Glutamatergic neuron (in vitro differentiated cells): ENCODE data around the gene BTG2. TPM values are rescaled to one million over a fixed set of nuclear protein-coding genes. Genes with fewer than 3 reads are reported as not detected.
A peak's percentile ranks its signal among the peaks of the same experiment; 100 is the strongest.

Experiments
- DNase-seq: peaks from one replicate; pipeline ENCODE4 v3.0.0; 2022
- H3K27ac Mint-ChIP-seq: one replicate; pipeline ENCODE4 v1.8.0; 2020; ENCODE audit warnings: mild to moderate bottlenecking, mixed read lengths, inconsistent platforms; ENCODE audit not compliant: unreplicated experiment
- H3K27me3 Mint-ChIP-seq: one replicate; pipeline ENCODE4 v1.8.0; 2020; ENCODE audit warnings: mild to moderate bottlenecking, moderate library complexity, mixed read lengths, inconsistent platforms; ENCODE audit not compliant: unreplicated experiment
- H3K36me3 Mint-ChIP-seq: one replicate; pipeline ENCODE4 v1.8.0; 2020; ENCODE audit warnings: mild to moderate bottlenecking, mixed read lengths, inconsistent platforms; ENCODE audit not compliant: unreplicated experiment
- H3K4me1 Mint-ChIP-seq: one replicate; pipeline ENCODE4 v1.8.0; 2020; ENCODE audit warnings: mild to moderate bottlenecking, low read depth, mixed read lengths, inconsistent platforms; ENCODE audit not compliant: unreplicated experiment
- H3K4me3 Mint-ChIP-seq: one replicate; pipeline ENCODE4 v1.8.0; 2020; ENCODE audit warnings: mild to moderate bottlenecking, mixed read lengths, inconsistent platforms; ENCODE audit not compliant: unreplicated experiment
- H3K9me3 Mint-ChIP-seq: one replicate; pipeline ENCODE4 v1.8.0; 2020; ENCODE audit warnings: mild to moderate bottlenecking, moderate library complexity, mixed read lengths, inconsistent platforms; ENCODE audit not compliant: unreplicated experiment
- CTCF ChIP-seq: fragments of 200-600 bp; sonication (generic); IDR thresholded peaks from one replicate; pipeline ENCODE4 v1.5.0; 2021; ENCODE audit not compliant: partially characterized antibody, unreplicated experiment
- total RNA-seq: library from RNA; stranded (reverse); fragmentation: NEBNext Ultra II Directional; extraction: Animal tissue kit (Norgen Biotek cat#: 25700); gene quantifications from one replicate; pipeline ENCODE4 v1.2.1, GENCODE V29; 2021; ENCODE audit not compliant: unreplicated experiment

BTG2 gene
- total RNA-seq, 1 donor from 2014 or later = 88.6 TPM

GRCh38 chr1:203276916-203277545, 28.3 kb upstream of the BTG2 start:
- DNase-seq = no peak
- peak overlapping the region; percentile 93 for H3K27ac Mint-ChIP-seq
- TF ChIP-seq CTCF = no peak

DNA sequence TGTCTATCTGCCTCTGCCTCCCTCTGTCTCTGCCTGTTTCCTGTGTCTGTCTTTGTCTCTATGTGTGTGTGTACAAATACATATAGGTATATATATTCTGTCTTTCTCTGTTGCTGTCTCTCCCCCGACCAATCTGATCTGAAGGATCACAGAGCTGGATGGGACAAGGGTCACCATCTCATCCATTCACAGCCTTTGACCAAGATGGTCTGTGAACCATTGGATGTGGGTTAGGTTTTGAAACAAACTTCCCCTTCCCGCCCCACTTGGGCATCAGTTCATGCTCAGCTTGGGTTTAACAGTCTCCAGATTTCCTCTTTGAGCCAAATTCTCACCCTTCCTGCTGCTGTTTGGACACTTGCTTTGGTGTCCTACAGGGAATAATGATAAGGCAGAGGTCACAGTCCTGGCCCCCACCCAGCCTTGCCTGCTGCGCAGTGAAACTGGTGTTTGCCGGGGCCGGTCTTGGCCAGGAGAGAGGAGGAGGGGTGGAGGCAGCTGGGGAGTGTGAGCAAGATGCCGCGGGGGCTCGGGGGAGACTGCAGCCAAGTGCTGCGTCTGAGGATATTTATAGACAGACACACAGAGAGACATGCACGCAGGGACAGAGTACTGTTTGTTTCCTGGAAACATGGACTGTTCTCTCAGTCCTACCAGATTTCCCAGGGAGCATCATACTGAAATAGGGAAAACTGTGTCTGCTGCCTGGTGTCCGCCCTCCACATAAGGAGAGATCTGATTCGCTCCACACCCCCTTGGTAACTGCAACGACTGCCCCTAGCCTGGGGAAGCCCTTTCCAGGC, 27.0 kb upstream of the BTG2 start:
- peak; percentile 67 for DNase-seq
- peaks cover 13% of the 10 kb centered on the region for H3K9me3 Mint-ChIP-seq
- H3K4me1 Mint-ChIP-seq = peaks cover 66% of the 10 kb centered on the region
- TF ChIP-seq CTCF = no peak
- peaks cover 9% of the 10 kb centered on the region for H3K27me3 Mint-ChIP-seq
- peak overlapping the region; percentile 93 for H3K27ac Mint-ChIP-seq
- H3K4me3 Mint-ChIP-seq = peak overlapping the region; percentile 72
- no peaks in the 10 kb centered on the region for H3K36me3 Mint-ChIP-seq

More at GRCh38 chr1:203276916-203277545, 28.3 kb upstream of the BTG2 start:
- H3K36me3 Mint-ChIP-seq = no peaks in the 10 kb centered on the region
- H3K4me3 Mint-ChIP-seq = no peak overlapping the region
- H3K9me3 Mint-ChIP-seq = peaks cover 4% of the 10 kb centered on the region
- peaks cover 9% of the 10 kb centered on the region for H3K27me3 Mint-ChIP-seq
- H3K4me1 Mint-ChIP-seq = peaks cover 55% of the 10 kb centered on the region

GRCh38 chr1:203278885-203279406, 26.4 kb upstream of the BTG2 start:
- no peak for DNase-seq
- Mint-ChIP-seq H3K9me3 (peaks cover 13% of the 10 kb centered on the region), H3K4me3 (peak overlapping the region; percentile 72), H3K36me3 (no peaks in the 10 kb centered on the region), H3K4me1 (peaks cover 61% of the 10 kb centered on the region), H3K27ac (peak overlapping the region; percentile 93), H3K27me3 (peaks cover 9% of the 10 kb centered on the region)
- TF ChIP-seq CTCF = no peak

DNA sequence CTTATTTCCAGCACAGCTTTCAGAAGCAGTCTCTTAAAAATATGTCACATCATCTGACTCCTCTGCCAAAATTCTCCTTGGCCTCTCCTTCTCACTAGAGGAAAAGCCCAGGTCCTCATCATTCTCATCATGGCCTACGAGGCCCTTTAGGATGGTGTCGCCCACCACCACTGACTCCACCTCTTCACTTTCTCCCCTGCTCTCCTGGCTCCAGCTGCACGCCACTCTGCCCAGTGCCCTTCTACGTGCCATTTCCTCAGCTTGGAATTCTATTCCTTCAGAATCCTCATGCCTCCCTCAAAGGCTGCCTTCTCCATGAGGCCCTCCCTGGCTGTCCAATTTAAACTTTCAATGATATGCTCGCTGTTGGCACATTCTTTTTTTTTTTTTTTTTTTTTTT, 25.3 kb upstream of the BTG2 start:
- DNase-seq = no peak
- TF ChIP-seq CTCF = no peak
- peak overlapping the region; percentile 63 for H3K27ac Mint-ChIP-seq
- H3K4me1 Mint-ChIP-seq = peaks cover 62% of the 10 kb centered on the region
- peaks cover 9% of the 10 kb centered on the region for H3K27me3 Mint-ChIP-seq
- H3K4me3 Mint-ChIP-seq = peak overlapping the region; percentile 7
- H3K9me3 Mint-ChIP-seq = peaks cover 13% of the 10 kb centered on the region
- H3K36me3 Mint-ChIP-seq = no peaks in the 10 kb centered on the region

DNA sequence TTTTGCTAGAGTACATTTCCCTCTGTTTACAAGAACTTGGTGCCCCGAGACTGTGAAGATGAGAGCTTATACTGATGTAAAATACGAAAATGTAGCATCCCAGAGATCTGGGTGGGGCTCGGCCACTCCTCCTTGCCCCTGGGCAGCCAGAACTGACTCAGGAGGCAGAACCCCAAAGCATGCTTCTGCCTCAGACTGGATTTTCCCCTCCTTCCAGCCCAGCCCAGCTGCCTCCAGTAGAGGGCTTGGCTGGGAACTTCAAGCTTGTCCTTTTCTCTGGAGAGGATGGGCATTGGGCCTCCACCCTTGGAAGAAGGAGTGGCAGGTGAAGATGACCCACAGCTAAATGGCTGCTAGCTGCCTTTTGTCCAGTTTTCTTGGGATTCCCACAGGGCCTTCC, 24.3 kb upstream of the BTG2 start:
- DNase-seq = no peak
- H3K27me3 Mint-ChIP-seq = peaks cover 9% of the 10 kb centered on the region
- H3K4me3 Mint-ChIP-seq = peak overlapping the region; percentile 44

More for the DNA sequence above, 24.3 kb upstream of the BTG2 start:
- peaks cover 60% of the 10 kb centered on the region for H3K4me1 Mint-ChIP-seq
- peak overlapping the region; percentile 49 for H3K27ac Mint-ChIP-seq
- TF ChIP-seq CTCF = peak; percentile 10
- H3K36me3 Mint-ChIP-seq = no peaks in the 10 kb centered on the region
- peaks cover 11% of the 10 kb centered on the region for H3K9me3 Mint-ChIP-seq
